GM18909 (cell line): ENCODE data around the gene GPR137.

Experiments
- ATAC-seq: cut with Tn5 transposase; IDR thresholded peaks from one replicate; pipeline ENCODE4 v1.9.1; 2021; ENCODE audit warnings: mild to moderate bottlenecking; ENCODE audit not compliant: unreplicated experiment, poor library complexity

GPR137 gene

GRCh38 chr11:64284962-64285884 is at the start of gene GPR137:
Gene GPR137, plus strand, starts transcription at chr11:64285848. Its CDS starts 677 bp downstream, at chr11:64286525.
- ATAC-seq: peak; percentile 62

- no peak for ATAC-seq
These were observed 48.1 kb upstream of the GPR137 start for GRCh38 chr11:64237484-64237951.

GRCh38 chr11:64238076-64238475 is 47.6 kb upstream of the GPR137 start:
- no peak for ATAC-seq

- ATAC-seq: no peak
These were observed 46.6 kb upstream of the GPR137 start for GRCh38 chr11:64238999-64239398.

- ATAC-seq: no peak
These were observed 45.8 kb upstream of the GPR137 start for GRCh38 chr11:64239662-64240434.

GRCh38 chr11:64240435-64241240 is 45.0 kb upstream of the GPR137 start, which contains the start of gene FKBP2:
Gene FKBP2, plus strand, starts transcription at chr11:64241095. Its CDS starts 1,293 bp downstream, at chr11:64242388.
- ATAC-seq: peak; percentile 59

GRCh38 chr11:64241241-64241490 is 44.5 kb upstream of the GPR137 start:
- peak; percentile 70 for ATAC-seq

- peak; percentile 3 for ATAC-seq
These were observed 43.9 kb upstream of the GPR137 start for GRCh38 chr11:64241491-64242374.

GRCh38 chr11:64243236-64243854 is 42.3 kb upstream of the GPR137 start:
- ATAC-seq: no peak

- no peak for ATAC-seq
These were observed 41.5 kb upstream of the GPR137 start for GRCh38 chr11:64244107-64244506.

- ATAC-seq: no peak
These were observed 40.7 kb upstream of the GPR137 start for GRCh38 chr11:64244966-64245365.

- ATAC-seq: no peak
These were observed 40.2 kb upstream of the GPR137 start for GRCh38 chr11:64245401-64245796.

- no peak for ATAC-seq
These were observed 39.6 kb upstream of the GPR137 start for GRCh38 chr11:64245797-64246620.

GRCh38 chr11:64246621-64246870 is 39.1 kb upstream of the GPR137 start:
- peak; percentile 13 for ATAC-seq

GRCh38 chr11:64246871-64247728 is 38.5 kb upstream of the GPR137 start, which contains the start of gene PPP1R14B:
Gene PPP1R14B, minus strand, starts transcription at chr11:64246943. Its CDS starts 270 bp downstream, at chr11:64246673.
- peak; percentile 34 for ATAC-seq

GRCh38 chr11:64247729-64248531 is 37.7 kb upstream of the GPR137 start:
- ATAC-seq: no peak

- no peak for ATAC-seq
These were observed 37.1 kb upstream of the GPR137 start for GRCh38 chr11:64248578-64248977.
